ENCODE results near the gene TBL3.
A peak's percentile ranks its signal among the peaks of the same experiment; 100 is the strongest.
"Not testable (repeated sequence)": the region's sequence is repeated elsewhere in the genome, so short reads cannot be mapped to it uniquely, and the experiment has no call there.

Gene TBL3

GRCh38 chr16:1971796-1972489 is at the start of gene TBL3:
Gene TBL3, plus strand, starts transcription at chr16:1972053. Its CDS starts 112 bp downstream, at chr16:1972165.
- peak; percentile 95 to 97 (median 96) for DNase-seq (ENCODE audit: low read depth in 2 of 3, low spot score in 1 of 3)

- DNase-seq (ENCODE audit: low read depth in 2 of 3, low spot score in 1 of 3), result no peak
Observed at GRCh38 chr16:1922357-1922756, 49.5 kb upstream of the TBL3 start.

- peak in 1 of 3 donors; percentile 8 for DNase-seq (ENCODE audit: low read depth in 2 of 3, low spot score in 1 of 3)
Observed at GRCh38 chr16:1923299-1924034, 48.4 kb upstream of the TBL3 start.

GRCh38 chr16:1924095-1924494 is 47.8 kb upstream of the TBL3 start:
- no peak for DNase-seq (ENCODE audit: low read depth in 2 of 3, low spot score in 1 of 3)

GRCh38 chr16:1926271-1926670 is 45.6 kb upstream of the TBL3 start:
- no peak for DNase-seq (ENCODE audit: low read depth in 2 of 3, low spot score in 1 of 3)

- peak in 1 of 3 donors; percentile 3 for DNase-seq (ENCODE audit: low read depth in 2 of 3, low spot score in 1 of 3)
Observed at GRCh38 chr16:1929105-1929504, 42.7 kb upstream of the TBL3 start.

GRCh38 chr16:1929578-1930337 is 42.1 kb upstream of the TBL3 start:
- peak; percentile 86 to 95 (median 88) for DNase-seq (ENCODE audit: low read depth in 2 of 3, low spot score in 1 of 3)

- DNase-seq (ENCODE audit: low read depth in 2 of 3, low spot score in 1 of 3), result no peak
Observed at GRCh38 chr16:1930338-1930720, 41.5 kb upstream of the TBL3 start.

- DNase-seq (ENCODE audit: low read depth in 2 of 3, low spot score in 1 of 3), result no peak
Observed at GRCh38 chr16:1932050-1933028, 39.5 kb upstream of the TBL3 start.

GRCh38 chr16:1933097-1933661 is 38.7 kb upstream of the TBL3 start:
- DNase-seq (ENCODE audit: low read depth in 2 of 3, low spot score in 1 of 3), result no peak

GRCh38 chr16:1936945-1937479 is 34.8 kb upstream of the TBL3 start:
- no peak for DNase-seq (ENCODE audit: low read depth in 2 of 3, low spot score in 1 of 3)

GRCh38 chr16:1938316-1938715 is 33.5 kb upstream of the TBL3 start:
- no peak for DNase-seq (ENCODE audit: low read depth in 2 of 3, low spot score in 1 of 3)

GRCh38 chr16:1938910-1939309 is 32.9 kb upstream of the TBL3 start:
- no peak for DNase-seq (ENCODE audit: low read depth in 2 of 3, low spot score in 1 of 3)

- DNase-seq (ENCODE audit: low read depth in 2 of 3, low spot score in 1 of 3), result not testable (repeated sequence)
Observed at GRCh38 chr16:1939833-1940232, 32.0 kb upstream of the TBL3 start.

GRCh38 chr16:1940273-1941161 is 31.3 kb upstream of the TBL3 start:
- DNase-seq (ENCODE audit: low read depth in 2 of 3, low spot score in 1 of 3), result no peak

- no peak for DNase-seq (ENCODE audit: low read depth in 2 of 3, low spot score in 1 of 3)
Observed at GRCh38 chr16:1941162-1942046, 30.4 kb upstream of the TBL3 start.

- DNase-seq (ENCODE audit: low read depth in 2 of 3, low spot score in 1 of 3), result no peak
Observed at GRCh38 chr16:1942047-1942809, 29.6 kb upstream of the TBL3 start.
